Ovary (tissue), 3 donors: Measurements from ENCODE around the gene ENTPD2.

Source experiments
- CTCF ChIP-seq, 3 donors: fragments of 450-650 bp in 2 of 3; fragments of 200-600 bp in 1 of 3; IDR thresholded peaks; one replicate each; pipeline versions ENCODE4 v1.5.1 to v1.8.0; 2016 to 2022; ENCODE audit warnings: antibody characterized with exemption in 3 of 3, mild to moderate bottlenecking in 1 of 3
- EP300 ChIP-seq: sonication (generic); formaldehyde crosslinking; IDR thresholded peaks from one replicate; pipeline ENCODE4 v1.6.1; 2017; ENCODE audit warnings: antibody characterized with exemption
- POLR2A ChIP-seq: fragments of 450-650 bp; IDR thresholded peaks from one replicate; pipeline ENCODE4 v1.6.1; 2017; ENCODE audit warnings: antibody characterized with exemption, mild to moderate bottlenecking, moderate library complexity
- donor health status: DM: no; HTN: no; CAD: no.

DNA sequence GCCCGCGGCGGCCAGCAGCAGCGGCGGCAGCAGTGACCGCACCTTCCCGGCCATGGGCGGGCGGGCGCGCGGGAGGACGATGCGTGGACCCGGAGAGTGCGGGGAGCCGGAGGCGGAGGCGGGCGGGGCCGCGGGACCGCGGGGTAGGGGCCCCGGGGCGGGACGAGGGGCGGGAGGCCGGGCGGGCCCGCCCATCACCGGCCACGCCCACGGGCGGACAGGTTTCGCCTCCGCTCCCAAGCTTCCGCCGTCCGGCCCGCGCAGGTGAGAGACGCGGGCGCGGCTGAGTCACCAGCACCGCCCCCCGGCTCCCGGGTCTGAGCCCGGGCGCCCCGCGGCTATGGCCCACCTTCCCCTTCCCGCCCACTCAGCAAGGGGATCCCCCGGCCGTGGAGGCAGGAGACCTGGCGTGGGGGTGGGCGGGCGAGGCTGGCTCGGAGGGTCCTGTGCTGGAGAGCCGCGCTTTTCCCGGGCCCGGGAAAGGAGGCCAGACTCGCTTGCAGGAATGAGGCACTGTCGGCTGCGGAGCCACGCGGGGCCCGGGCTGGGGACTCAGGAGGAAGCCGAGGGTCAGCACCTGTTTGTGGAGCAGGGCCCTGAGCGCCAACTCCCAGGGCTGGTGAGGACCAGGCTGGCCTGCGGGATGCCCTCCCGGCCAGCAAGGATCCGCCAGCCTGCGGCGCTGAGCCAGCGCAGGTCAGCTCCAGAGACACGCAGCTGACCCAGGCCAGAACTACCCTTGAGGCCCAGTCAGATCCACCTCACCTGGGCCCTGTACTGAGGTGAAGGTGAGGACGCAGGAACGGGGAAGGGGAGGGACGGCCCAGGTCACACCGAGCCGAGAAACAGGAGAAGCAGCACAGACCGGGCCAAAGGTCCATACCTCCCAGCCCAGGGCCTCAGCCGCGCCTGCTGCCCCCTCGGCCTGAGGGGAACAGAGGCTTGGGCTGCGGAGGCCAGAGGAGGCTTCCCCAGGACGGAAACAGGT, at the start of gene ENTPD2:
- TF ChIP-seq CTCF (IDR thresholded peaks at IDR 0.05) (no peak), POLR2A (no peak), EP300 (no peak)
